Mesenteric fat pad (tissue), 1 donor: ENCODE results near the gene CCKAR. TPM values are rescaled to one million over a fixed set of nuclear protein-coding genes. Genes with fewer than 3 reads are reported as not detected.
"Not testable (repeated sequence)": the region's sequence is repeated elsewhere in the genome, so short reads cannot be mapped to it uniquely, and the experiment has no call there.

Experiments used
- DNase-seq: peaks from one replicate; pipeline ENCODE4 v3.0.0-alpha.2; 2020; ENCODE audit warnings: low spot score
- long read RNA-seq: library from polyadenylated mRNA; unstranded; transcript quantifications from one replicate; pipeline ENCODE4 v2.0.0, GENCODE V29; 2020
- total RNA-seq: library from RNA; stranded (reverse); fragmentation: NEBNext Ultra II Directional; extraction: Animal tissue kit (Norgen Biotek cat#: 25700); gene quantifications from one replicate; pipeline ENCODE4 v1.2.1, GENCODE V29; 2021
- donor health status: DM: yes; HTN: yes; CAD: no.

The CCKAR gene
- total RNA-seq = not detected
- long read RNA-seq = 0 reads

GRCh38 chr4:26490111-26490959 lies at the start of gene CCKAR:
TSS of gene CCKAR (minus strand) at chr4:26490484. CDS start at chr4:26490267, 217 bp downstream.
- no peak for DNase-seq

GRCh38 chr4:26533685-26534084 lies 43.4 kb upstream of the CCKAR start:
- DNase-seq = no peak

- no peak for DNase-seq
These were observed 41.3 kb upstream of the CCKAR start for GRCh38 chr4:26531491-26532116.

- DNase-seq = no peak
These were observed 39.8 kb upstream of the CCKAR start for GRCh38 chr4:26530099-26530498.

GRCh38 chr4:26529479-26529878 lies 39.2 kb upstream of the CCKAR start:
- DNase-seq = no peak

- no peak for DNase-seq
These were observed 35.5 kb upstream of the CCKAR start for GRCh38 chr4:26525771-26526150.

GRCh38 chr4:26525136-26525770 lies 35.0 kb upstream of the CCKAR start:
- no peak for DNase-seq

- no peak for DNase-seq
These were observed 33.7 kb upstream of the CCKAR start for GRCh38 chr4:26524011-26524410.

- DNase-seq = no peak
These were observed 32.2 kb upstream of the CCKAR start for GRCh38 chr4:26522478-26522877.

- no peak for DNase-seq
These were observed 30.6 kb upstream of the CCKAR start for GRCh38 chr4:26520728-26521450.

GRCh38 chr4:26515936-26516335 lies 25.7 kb upstream of the CCKAR start:
- no peak for DNase-seq

- DNase-seq = no peak
These were observed 20.2 kb upstream of the CCKAR start for GRCh38 chr4:26510334-26510964.

GRCh38 chr4:26509681-26510333 lies 19.5 kb upstream of the CCKAR start:
- no peak for DNase-seq

GRCh38 chr4:26507286-26507685 lies 17.0 kb upstream of the CCKAR start:
- no peak for DNase-seq

GRCh38 chr4:26503844-26504243 lies 13.6 kb upstream of the CCKAR start:
- DNase-seq = no peak

- no peak for DNase-seq
These were observed 13.1 kb upstream of the CCKAR start for GRCh38 chr4:26503427-26503826.

GRCh38 chr4:26500565-26500999 lies 10.3 kb upstream of the CCKAR start:
- DNase-seq = not testable (repeated sequence)

GRCh38 chr4:26496207-26496783 lies 6.0 kb upstream of the CCKAR start:
- DNase-seq = no peak

GRCh38 chr4:26493461-26493860 lies 3.2 kb upstream of the CCKAR start:
- DNase-seq = no peak
